MM.1S (cell line): Measurements from ENCODE around the gene SMIM10L1.

Experiments used
- DNase-seq: peaks from one replicate; pipeline ENCODE4 v3.0.0-alpha.2; 2015
- H2AFZ ChIP-seq: fragments of 300-600 bp; sonication (generic); 2 replicates; pipeline ENCODE4 v1.6.0; 2016; ENCODE audit warnings: antibody characterized with exemption, low read length
- H3F3A ChIP-seq: fragments of 300-600 bp; sonication (generic); 2 replicates; pipeline ENCODE4 v1.6.1; 2016; ENCODE audit warnings: mild to moderate bottlenecking, antibody characterized with exemption, low read length, moderate library complexity, mixed read lengths; ENCODE audit not compliant: insufficient read depth
- H3K27ac ChIP-seq: fragments of 300-600 bp; sonication (generic); 2 replicates; pipeline ENCODE4 v1.5.1; 2016; ENCODE audit warnings: mild to moderate bottlenecking, low read length
- H3K27me3 ChIP-seq: fragments of 300-600 bp; sonication (generic); replicated peaks from 2 replicates; pipeline ENCODE4 v1.6.0; 2016; ENCODE audit warnings: low read length; ENCODE audit not compliant: insufficient read depth
- H3K36me3 ChIP-seq: fragments of 300-600 bp; sonication (generic); replicated peaks from 2 replicates; pipeline ENCODE4 v1.6.1; 2016; ENCODE audit warnings: mild to moderate bottlenecking, low read length, mixed read lengths; ENCODE audit not compliant: insufficient read depth
- H3K4me1 ChIP-seq: fragments of 300-600 bp; sonication (generic); 2 replicates; pipeline ENCODE4 v1.6.1; 2016; ENCODE audit warnings: low read length, mixed read lengths
- H3K4me2 ChIP-seq: fragments of 300-600 bp; sonication (generic); 2 replicates; pipeline ENCODE4 v1.6.0; 2016; ENCODE audit warnings: low read depth, low read length
- H3K4me3 ChIP-seq: fragments of 300-600 bp; sonication (generic); 2 replicates; pipeline ENCODE4 v1.5.1; 2016; ENCODE audit warnings: low read length, mixed read lengths
- H3K79me2 ChIP-seq: fragments of 300-600 bp; sonication (generic); 2 replicates; pipeline ENCODE4 v1.6.1; 2016; ENCODE audit warnings: mixed run types, low read length, mixed read lengths
- H3K9ac ChIP-seq: fragments of 300-600 bp; sonication (generic); 2 replicates; pipeline ENCODE4 v1.6.1; 2016; ENCODE audit warnings: low read length, mixed read lengths
- H3K9me2 ChIP-seq: fragments of 300-600 bp; sonication (generic); replicated peaks from 2 replicates; pipeline ENCODE4 v1.6.1; 2016; ENCODE audit warnings: mild to moderate bottlenecking, low read length, mixed read lengths; ENCODE audit not compliant: insufficient read depth
- H3K9me3 ChIP-seq: fragments of 300-600 bp; sonication (generic); replicated peaks from 2 replicates; pipeline ENCODE4 v1.6.1; 2016; ENCODE audit warnings: mild to moderate bottlenecking, low read length, mixed read lengths; ENCODE audit not compliant: insufficient read depth
- H4K20me1 ChIP-seq: fragments of 300-600 bp; sonication (generic); 2 replicates; pipeline ENCODE4 v1.6.1; 2016; ENCODE audit warnings: mild to moderate bottlenecking, low read length, moderate library complexity, mixed read lengths; ENCODE audit not compliant: insufficient read depth
- CTCF ChIP-seq: fragments of 300-600 bp; sonication (generic); IDR thresholded peaks from 2 replicates; pipeline ENCODE4 v1.5.1; 2016; ENCODE audit warnings: antibody characterized with exemption, low read length, mixed read lengths
- EZH2 ChIP-seq: fragments of 300-600 bp; sonication (generic); optimal IDR thresholded peaks from 2 replicates; pipeline ENCODE3; 2017; ENCODE audit warnings: low read depth, mild to moderate bottlenecking, antibody characterized with exemption, low read length, mixed read lengths
- EZH2phosphoT487 ChIP-seq: fragments of 300-600 bp; sonication (generic); IDR thresholded peaks from 2 replicates; pipeline ENCODE4 v1.6.1; 2018; ENCODE audit warnings: antibody characterized with exemption, low read length

Gene SMIM10L1

DNA sequence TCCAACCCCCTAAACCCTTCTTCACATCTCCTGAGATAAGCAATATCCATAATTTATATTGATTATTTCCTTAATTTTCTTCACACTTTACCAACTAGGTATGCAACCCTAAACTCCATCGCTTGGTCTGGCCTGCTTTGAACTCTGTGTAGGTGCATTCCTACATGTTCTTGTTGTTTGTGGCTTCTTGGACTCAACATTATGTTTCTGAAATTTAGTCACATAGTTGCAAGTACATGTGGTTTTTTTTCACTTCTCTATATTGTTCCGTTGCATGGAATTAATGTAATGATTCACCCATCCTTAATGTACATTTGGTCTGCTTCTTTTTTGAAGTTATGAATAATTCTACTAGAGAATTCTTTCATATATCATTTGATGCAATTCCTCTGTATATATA lies 34.9 kb upstream of the SMIM10L1 start:
- Histone ChIP-seq H3K4me3 (no peak overlapping the region), H3K9me3 (no peaks in the 10 kb centered on the region), H3K4me2 (no peak overlapping the region), H2AFZ (no peak overlapping the region), H3K9ac (no peak overlapping the region), H3K4me1 (no peaks in the 10 kb centered on the region), H3K79me2 (peaks cover 59% of the 10 kb centered on the region), H3K27ac (no peak overlapping the region), H3K9me2 (no peaks in the 10 kb centered on the region), H4K20me1 (peaks cover 3% of the 10 kb centered on the region; the same call in 1 of the 2 replicates), H3K27me3 (no peaks in the 10 kb centered on the region), H3F3A (no peaks in the 10 kb centered on the region), H3K36me3 (0 out of 2 replicates have a peak, but pooled peaks cover 3% of the 10 kb centered on the region)
- DNase-seq = no peak
- TF ChIP-seq EZH2 (no peak), CTCF (no peak), EZH2phosphoT487 (no peak)

- peaks cover 50% of the 10 kb centered on the region for H3K79me2 ChIP-seq
- no peak for TF ChIP-seq EZH2phosphoT487
- no peak for TF ChIP-seq CTCF
- TF ChIP-seq EZH2 = no peak
- no peaks in the 10 kb centered on the region for H3K9me3 ChIP-seq
- H3K4me2 ChIP-seq = no peak overlapping the region
- H3K27ac ChIP-seq = no peak overlapping the region
- no peak overlapping the region for H3K9ac ChIP-seq
- no peaks in the 10 kb centered on the region for H3F3A ChIP-seq
- peaks cover 4% of the 10 kb centered on the region; the same call in 1 of the 2 replicates for H4K20me1 ChIP-seq
- H3K36me3 ChIP-seq = 0 out of 2 replicates have a peak, but pooled peaks cover 3% of the 10 kb centered on the region
- H3K9me2 ChIP-seq = no peaks in the 10 kb centered on the region
- no peak for DNase-seq
- no peaks in the 10 kb centered on the region for H3K27me3 ChIP-seq
- no peaks in the 10 kb centered on the region for H3K4me1 ChIP-seq
- no peak overlapping the region for H2AFZ ChIP-seq
- H3K4me3 ChIP-seq = no peak overlapping the region
These were observed 27.6 kb upstream of the SMIM10L1 start for GRCh38 chr12:11143352-11143751.

GRCh38 chr12:11144297-11144696 lies 26.7 kb upstream of the SMIM10L1 start:
- no peak for DNase-seq
- Histone ChIP-seq H2AFZ (no peak overlapping the region), H3K27ac (no peak overlapping the region), H3K4me1 (no peaks in the 10 kb centered on the region), H3K9ac (no peak overlapping the region), H3K9me2 (no peaks in the 10 kb centered on the region), H4K20me1 (peaks cover 4% of the 10 kb centered on the region; the same call in 1 of the 2 replicates), H3K27me3 (no peaks in the 10 kb centered on the region), H3K9me3 (no peaks in the 10 kb centered on the region), H3K36me3 (0 out of 2 replicates have a peak, but pooled peaks cover 3% of the 10 kb centered on the region), H3K4me3 (no peak overlapping the region), H3F3A (no peaks in the 10 kb centered on the region), H3K79me2 (peaks cover 50% of the 10 kb centered on the region), H3K4me2 (no peak overlapping the region)
- no peak for TF ChIP-seq EZH2
- no peak for TF ChIP-seq CTCF
- no peak for TF ChIP-seq EZH2phosphoT487
